D341Med (cell line): ENCODE data around the gene MRAS.

ENCODE experiments used
- DNase-seq: peaks from one replicate; pipeline ENCODE4 v3.0.0; 2012; ENCODE audit warnings: low spot score

MRAS gene

GRCh38 chr3:138347960-138348753 lies at the start of gene MRAS:
MRAS (plus strand) TSS chr3:138348579; CDS start chr3:138372884, 24,305 bp downstream.
- DNase-seq = peak; percentile 90

GRCh38 chr3:138300647-138301046 lies 47.7 kb upstream of the MRAS start:
- no peak for DNase-seq

- DNase-seq = no peak
Observed at GRCh38 chr3:138303474-138303873, 44.9 kb upstream of the MRAS start.

GRCh38 chr3:138307899-138308298 lies 40.5 kb upstream of the MRAS start:
- DNase-seq = no peak

GRCh38 chr3:138308783-138309182 lies 39.6 kb upstream of the MRAS start:
- no peak for DNase-seq

- no peak for DNase-seq
Observed at GRCh38 chr3:138310494-138310893, 37.9 kb upstream of the MRAS start.

- DNase-seq = no peak
Observed at GRCh38 chr3:138314751-138315150, 33.6 kb upstream of the MRAS start.

- no peak for DNase-seq
Observed at GRCh38 chr3:138317687-138318086, 30.7 kb upstream of the MRAS start.

GRCh38 chr3:138323971-138324370 lies 24.4 kb upstream of the MRAS start:
- no peak for DNase-seq

GRCh38 chr3:138325990-138326389 lies 22.4 kb upstream of the MRAS start:
- DNase-seq = no peak

GRCh38 chr3:138326866-138327595 lies 21.3 kb upstream of the MRAS start:
- no peak for DNase-seq

- no peak for DNase-seq
Observed at GRCh38 chr3:138327831-138328230, 20.5 kb upstream of the MRAS start.

GRCh38 chr3:138328341-138328740 lies 20.0 kb upstream of the MRAS start:
- no peak for DNase-seq

- DNase-seq = peak; percentile 97
Observed at GRCh38 chr3:138329127-138329983, 19.0 kb upstream of the MRAS start, which contains the start of gene NME9. NME9 (minus strand) TSS chr3:138329851; CDS start chr3:138329335, 516 bp downstream.

- no peak for DNase-seq
Observed at GRCh38 chr3:138329984-138330293, 18.4 kb upstream of the MRAS start.

- no peak for DNase-seq
Observed at GRCh38 chr3:138331143-138331894, 17.1 kb upstream of the MRAS start.

- no peak for DNase-seq
Observed at GRCh38 chr3:138332472-138333073, 15.8 kb upstream of the MRAS start.

- no peak for DNase-seq
Observed at GRCh38 chr3:138334608-138335007, 13.8 kb upstream of the MRAS start.

- DNase-seq = no peak
Observed at GRCh38 chr3:138336454-138336999, 11.9 kb upstream of the MRAS start.

GRCh38 chr3:138338244-138338643 lies 10.1 kb upstream of the MRAS start:
- DNase-seq = no peak

GRCh38 chr3:138338811-138339210 lies 9.6 kb upstream of the MRAS start:
- no peak for DNase-seq
